RCC 7860 (cell line): Measurements from ENCODE around the gene PAPPA2.
"Not testable (repeated sequence)": the region's sequence is repeated elsewhere in the genome, so short reads cannot be mapped to it uniquely, and the experiment has no call there.

Source experiments
- DNase-seq: peaks from one replicate; pipeline ENCODE4 v3.0.0-alpha.2; 2015; ENCODE audit warnings: low spot score
- FAIRE-seq: peaks from 2 replicates; lab custom pipeline; 2012; peaks lifted over from hg19 to GRCh38; lab: Jason Lieb, UNC

PAPPA2 gene

GRCh38 chr1:176595217-176595616 is 132.2 kb downstream of the PAPPA2 start:
- DNase-seq, result no peak
- FAIRE-seq, result no peak

GRCh38 chr1:176601348-176601747 is 138.4 kb downstream of the PAPPA2 start:
- FAIRE-seq (no peak), DNase-seq (no peak)

- no peak for DNase-seq
- FAIRE-seq, result no peak
These were observed 139.5 kb downstream of the PAPPA2 start for GRCh38 chr1:176602388-176603004.

GRCh38 chr1:176603696-176604095 is 140.7 kb downstream of the PAPPA2 start:
- FAIRE-seq (no peak), DNase-seq (no peak)

- FAIRE-seq, result no peak
- no peak for DNase-seq
These were observed 141.5 kb downstream of the PAPPA2 start for GRCh38 chr1:176604461-176604860.

GRCh38 chr1:176605176-176605575 is 142.2 kb downstream of the PAPPA2 start:
- no peak for FAIRE-seq

GRCh38 chr1:176609556-176610408 is 146.8 kb downstream of the PAPPA2 start:
- FAIRE-seq (no peak), DNase-seq (no peak)

More at GRCh38 chr1:176605176-176605575, 142.2 kb downstream of the PAPPA2 start:
- DNase-seq, result no peak

- FAIRE-seq (no peak), DNase-seq (no peak)
These were observed 149.8 kb downstream of the PAPPA2 start for GRCh38 chr1:176612791-176613190.

- FAIRE-seq, result no peak
- DNase-seq, result no peak
These were observed 154.9 kb downstream of the PAPPA2 start for GRCh38 chr1:176617881-176618280.

- no peak for FAIRE-seq
- DNase-seq, result no peak
These were observed 156.3 kb downstream of the PAPPA2 start for GRCh38 chr1:176619261-176619660.

- no peak for DNase-seq
- FAIRE-seq, result no peak
These were observed 162.4 kb downstream of the PAPPA2 start for GRCh38 chr1:176625365-176625764.

GRCh38 chr1:176626572-176627061 is 163.6 kb downstream of the PAPPA2 start:
- no peak for DNase-seq
- FAIRE-seq, result no peak

GRCh38 chr1:176628775-176629174 is 165.8 kb downstream of the PAPPA2 start:
- no peak for FAIRE-seq
- DNase-seq, result no peak

- FAIRE-seq, DNase-seq: not testable (repeated sequence)
These were observed 171.8 kb downstream of the PAPPA2 start for GRCh38 chr1:176634733-176635132.

- no peak for FAIRE-seq
- DNase-seq, result no peak
These were observed 175.9 kb downstream of the PAPPA2 start for GRCh38 chr1:176638713-176639526.

GRCh38 chr1:176643536-176643935 is 180.6 kb downstream of the PAPPA2 start:
- FAIRE-seq, result no peak

GRCh38 chr1:176648556-176648955 is 185.6 kb downstream of the PAPPA2 start:
- FAIRE-seq, result no peak
- no peak for DNase-seq

More at GRCh38 chr1:176643536-176643935, 180.6 kb downstream of the PAPPA2 start:
- peak; percentile 19 for DNase-seq

GRCh38 chr1:176656257-176656995 is 193.5 kb downstream of the PAPPA2 start:
- DNase-seq (peak; percentile 8), FAIRE-seq (no peak)

GRCh38 chr1:176669782-176670181 is 206.8 kb downstream of the PAPPA2 start:
- FAIRE-seq, result no peak
- DNase-seq, result no peak

GRCh38 chr1:176670853-176671252 is 207.9 kb downstream of the PAPPA2 start:
- no peak for FAIRE-seq

More at GRCh38 chr1:176670853-176671252, 207.9 kb downstream of the PAPPA2 start:
- DNase-seq, result no peak
